ENCODE measurements around the gene PCBP3.

The PCBP3 gene

GRCh38 chr21:45855248-45855811, 211.8 kb downstream of the PCBP3 start:
- Histone ChIP-seq H4K91ac (ENCODE audit: low read length) (peak overlapping the region; percentile 75), H3K79me1 (replicated peaks; ENCODE audit: low read length, poor library complexity, severe bottlenecking) (no peaks in the 10 kb centered on the region), H3K9me3 (ENCODE audit: control insufficient read depth, low read length) (no peaks in the 10 kb centered on the region), H2BK12ac (ENCODE audit: low read length in 2 of 2) (peak overlapping the region; percentile 40 to 49), H2AK5ac (ENCODE audit: low read length, severe bottlenecking) (no peak overlapping the region), H3K23ac (ENCODE audit: low read length in 2 of 2) (no peak overlapping the region), H4K8ac (ENCODE audit: low read length) (peak overlapping the region; percentile 21), H2BK5ac (ENCODE audit: low read depth, low read length, poor library complexity, severe bottlenecking) (no peak overlapping the region), H3K14ac (ENCODE audit: low read length in 2 of 2) (no peak overlapping the region), H3K27me3 (ENCODE audit: control insufficient read depth in 1 of 2, insufficient read depth in 1 of 2, low read length in 2 of 2) (no peaks in the 10 kb centered on the region), H3K27ac (ENCODE audit: low read length, poor library complexity, severe bottlenecking) (no peak overlapping the region), H2BK15ac (ENCODE audit: low read depth, poor library complexity, severe bottlenecking) (peak overlapping the region; percentile 75), H3K4me2 (ENCODE audit: low read length, poor library complexity, severe bottlenecking) (no peak overlapping the region), H3K4ac (ENCODE audit: low read depth in 1 of 2, low read length in 2 of 2) (peak overlapping the region in 1 of 2 experiments; percentile 66), H3K18ac (ENCODE audit: low read depth in 1 of 2, low read length in 2 of 2) (peak overlapping the region in 1 of 2 experiments; percentile 55), H3K4me1 (ENCODE audit: control insufficient read depth, insufficient read depth, low read depth, low read length) (peaks cover 8% of the 10 kb centered on the region), H2BK120ac (ENCODE audit: low read depth, low read length) (no peak overlapping the region), H3K9ac (ENCODE audit: low read length) (no peak overlapping the region), H2AFZ (ENCODE audit: low read depth, low read length) (no peak overlapping the region), H3K4me3 (ENCODE audit: insufficient read depth in 1 of 2, low read depth in 1 of 2, low read length in 2 of 2) (no peak overlapping the region), H3K36me3 (ENCODE audit: control insufficient read depth in 1 of 2, insufficient read depth in 2 of 2, low read depth in 1 of 2, low read length in 2 of 2) (peaks cover 3 to 31% of the 10 kb centered on the region in 2 experiments)
- DNase-seq, result no peak
- 89% methylated on average over 18 of the region's 18 CpGs for WGBS

DNA sequence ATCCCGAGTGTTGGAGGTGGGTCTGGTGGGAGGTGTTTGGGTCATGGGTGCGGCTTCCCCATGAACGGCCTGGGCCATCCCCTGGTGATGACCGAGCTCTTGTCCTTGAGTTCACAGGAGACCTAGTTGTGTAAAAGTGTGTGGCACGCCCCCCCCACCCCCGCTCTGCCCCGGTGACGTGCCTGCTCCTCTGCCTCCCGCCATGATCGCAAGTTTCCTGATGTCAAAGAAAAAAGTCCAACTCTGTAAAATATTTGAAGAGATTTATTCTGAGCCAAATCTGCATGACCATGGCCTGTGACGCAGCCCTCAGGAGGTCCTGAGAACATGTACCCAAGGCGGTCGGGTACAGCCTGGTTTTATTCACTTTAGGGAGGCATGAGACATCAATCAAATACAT, 212.9 kb downstream of the PCBP3 start:
- no peak overlapping the region for H4K91ac ChIP-seq (ENCODE audit: low read length)
- H2BK120ac ChIP-seq (ENCODE audit: low read depth, low read length), result no peak overlapping the region
- no peak overlapping the region for H3K4ac ChIP-seq (ENCODE audit: low read depth in 1 of 2, low read length in 2 of 2)
- no peak overlapping the region for H4K8ac ChIP-seq (ENCODE audit: low read length)
- H3K4me1 ChIP-seq (ENCODE audit: control insufficient read depth, insufficient read depth, low read depth, low read length), result peaks cover 14% of the 10 kb centered on the region
- H3K27ac ChIP-seq (ENCODE audit: low read length, poor library complexity, severe bottlenecking), result no peak overlapping the region
- H3K23ac ChIP-seq (ENCODE audit: low read length in 2 of 2), result no peak overlapping the region
- WGBS, result 96% methylated on average over 10 of the region's 13 CpGs
- no peak for DNase-seq
- no peak overlapping the region for H3K14ac ChIP-seq (ENCODE audit: low read length in 2 of 2)
- no peak overlapping the region for H3K4me3 ChIP-seq (ENCODE audit: insufficient read depth in 1 of 2, low read depth in 1 of 2, low read length in 2 of 2)
- H3K18ac ChIP-seq (ENCODE audit: low read depth in 1 of 2, low read length in 2 of 2), result no peak overlapping the region
- peaks cover 3 to 32% of the 10 kb centered on the region in 2 experiments for H3K36me3 ChIP-seq (ENCODE audit: control insufficient read depth in 1 of 2, insufficient read depth in 2 of 2, low read depth in 1 of 2, low read length in 2 of 2)
- H2AK5ac ChIP-seq (ENCODE audit: low read length, severe bottlenecking), result no peak overlapping the region
- no peak overlapping the region for H3K4me2 ChIP-seq (ENCODE audit: low read length, poor library complexity, severe bottlenecking)
- H2AFZ ChIP-seq (ENCODE audit: low read depth, low read length), result no peak overlapping the region
- H2BK12ac ChIP-seq (ENCODE audit: low read length in 2 of 2), result no peak overlapping the region
- H3K79me1 ChIP-seq (replicated peaks; ENCODE audit: low read length, poor library complexity, severe bottlenecking), result no peaks in the 10 kb centered on the region
- H2BK5ac ChIP-seq (ENCODE audit: low read depth, low read length, poor library complexity, severe bottlenecking), result no peak overlapping the region
- no peaks in the 10 kb centered on the region for H3K9me3 ChIP-seq (ENCODE audit: control insufficient read depth, low read length)
- no peaks in the 10 kb centered on the region for H3K27me3 ChIP-seq (ENCODE audit: control insufficient read depth in 1 of 2, insufficient read depth in 1 of 2, low read length in 2 of 2)
- H3K9ac ChIP-seq (ENCODE audit: low read length), result no peak overlapping the region
- H2BK15ac ChIP-seq (ENCODE audit: low read depth, poor library complexity, severe bottlenecking), result no peak overlapping the region

GRCh38 chr21:45856906-45857305, 213.4 kb downstream of the PCBP3 start:
- WGBS, result 77% methylated on average over 3 of the region's 3 CpGs
- Histone ChIP-seq H3K14ac (ENCODE audit: low read length in 2 of 2) (no peak overlapping the region), H4K8ac (ENCODE audit: low read length) (no peak overlapping the region), H2BK120ac (ENCODE audit: low read depth, low read length) (no peak overlapping the region), H3K4ac (ENCODE audit: low read depth in 1 of 2, low read length in 2 of 2) (no peak overlapping the region), H3K4me2 (ENCODE audit: low read length, poor library complexity, severe bottlenecking) (no peak overlapping the region), H3K79me1 (replicated peaks; ENCODE audit: low read length, poor library complexity, severe bottlenecking) (no peaks in the 10 kb centered on the region), H3K9me3 (ENCODE audit: control insufficient read depth, low read length) (no peaks in the 10 kb centered on the region), H4K91ac (ENCODE audit: low read length) (no peak overlapping the region), H2AFZ (ENCODE audit: low read depth, low read length) (no peak overlapping the region), H3K27ac (ENCODE audit: low read length, poor library complexity, severe bottlenecking) (no peak overlapping the region), H3K18ac (ENCODE audit: low read depth in 1 of 2, low read length in 2 of 2) (no peak overlapping the region), H3K4me1 (ENCODE audit: control insufficient read depth, insufficient read depth, low read depth, low read length) (peaks cover 14% of the 10 kb centered on the region), H2BK12ac (ENCODE audit: low read length in 2 of 2) (no peak overlapping the region), H2AK5ac (ENCODE audit: low read length, severe bottlenecking) (no peak overlapping the region), H3K4me3 (ENCODE audit: insufficient read depth in 1 of 2, low read depth in 1 of 2, low read length in 2 of 2) (no peak overlapping the region), H3K36me3 (ENCODE audit: control insufficient read depth in 1 of 2, insufficient read depth in 2 of 2, low read depth in 1 of 2, low read length in 2 of 2) (peaks cover 3 to 32% of the 10 kb centered on the region in 2 experiments), H2BK15ac (ENCODE audit: low read depth, poor library complexity, severe bottlenecking) (no peak overlapping the region), H2BK5ac (ENCODE audit: low read depth, low read length, poor library complexity, severe bottlenecking) (no peak overlapping the region), H3K9ac (ENCODE audit: low read length) (no peak overlapping the region), H3K23ac (ENCODE audit: low read length in 2 of 2) (no peak overlapping the region), H3K27me3 (ENCODE audit: control insufficient read depth in 1 of 2, insufficient read depth in 1 of 2, low read length in 2 of 2) (no peaks in the 10 kb centered on the region)
- no peak for DNase-seq

- Histone ChIP-seq H2BK5ac (ENCODE audit: low read depth, low read length, poor library complexity, severe bottlenecking) (no peak overlapping the region), H3K4me1 (ENCODE audit: control insufficient read depth, insufficient read depth, low read depth, low read length) (peaks cover 17% of the 10 kb centered on the region), H3K9me3 (ENCODE audit: control insufficient read depth, low read length) (no peaks in the 10 kb centered on the region), H3K4ac (ENCODE audit: low read depth in 1 of 2, low read length in 2 of 2) (no peak overlapping the region), H3K18ac (ENCODE audit: low read depth in 1 of 2, low read length in 2 of 2) (no peak overlapping the region), H2BK120ac (ENCODE audit: low read depth, low read length) (no peak overlapping the region), H3K27ac (ENCODE audit: low read length, poor library complexity, severe bottlenecking) (no peak overlapping the region), H3K4me2 (ENCODE audit: low read length, poor library complexity, severe bottlenecking) (no peak overlapping the region), H3K27me3 (ENCODE audit: control insufficient read depth in 1 of 2, insufficient read depth in 1 of 2, low read length in 2 of 2) (no peaks in the 10 kb centered on the region), H2AFZ (ENCODE audit: low read depth, low read length) (no peak overlapping the region), H3K9ac (ENCODE audit: low read length) (no peak overlapping the region), H3K79me1 (replicated peaks; ENCODE audit: low read length, poor library complexity, severe bottlenecking) (no peaks in the 10 kb centered on the region), H2BK12ac (ENCODE audit: low read length in 2 of 2) (no peak overlapping the region), H4K91ac (ENCODE audit: low read length) (no peak overlapping the region), H3K4me3 (ENCODE audit: insufficient read depth in 1 of 2, low read depth in 1 of 2, low read length in 2 of 2) (no peak overlapping the region), H2AK5ac (ENCODE audit: low read length, severe bottlenecking) (no peak overlapping the region), H3K23ac (ENCODE audit: low read length in 2 of 2) (no peak overlapping the region), H2BK15ac (ENCODE audit: low read depth, poor library complexity, severe bottlenecking) (peak overlapping the region; percentile 6), H3K36me3 (ENCODE audit: control insufficient read depth in 1 of 2, insufficient read depth in 2 of 2, low read depth in 1 of 2, low read length in 2 of 2) (peaks cover 3 to 29% of the 10 kb centered on the region in 2 experiments), H3K14ac (ENCODE audit: low read length in 2 of 2) (no peak overlapping the region), H4K8ac (ENCODE audit: low read length) (no peak overlapping the region)
- whole genome bisulfite sequencing, result 88% methylated on average over 6 of the region's 6 CpGs
- no peak for DNase-seq
Observed at GRCh38 chr21:45857761-45858160, 214.2 kb downstream of the PCBP3 start.
